Lung (tissue), 12 donors: ENCODE results near the gene OR5K3. TPM values are rescaled to one million over a fixed set of nuclear protein-coding genes. Genes with fewer than 3 reads are reported as not detected.

Experiments used
- ATAC-seq: fragments of 200-7000 bp; cut with Tn5 transposase; one replicate; pipeline ENCODE4 v1.9.1; 2020; ENCODE audit warnings: moderate number of reproducible peaks; ENCODE audit not compliant: insufficient read depth, low FRiP score
- DNase-seq, 3 donors: peaks; one replicate each; pipeline ENCODE4 v3.0.0-alpha.2; 2013 to 2017
- H3K27ac ChIP-seq, 2 donors: one replicate each; pipeline ENCODE4 v1.5.1; 2013; ENCODE audit warnings: mild to moderate bottlenecking in 2 of 2, moderate library complexity in 2 of 2, control low read depth in 1 of 2, inconsistent platforms in 1 of 2, low read depth in 1 of 2, low read length in 1 of 2
- H3K27me3 ChIP-seq, 3 donors: one replicate each; pipeline ENCODE4 v1.5.1; 2013; ENCODE audit warnings: low read length in 2 of 3; ENCODE audit not compliant: control insufficient read depth in 3 of 3, insufficient read depth in 3 of 3
- H3K36me3 ChIP-seq, 4 donors: one replicate each; pipeline ENCODE4 v1.5.1; 2013; ENCODE audit warnings: low read length in 4 of 4, mild to moderate bottlenecking in 1 of 4, moderate library complexity in 1 of 4; ENCODE audit not compliant: control insufficient read depth in 4 of 4, insufficient read depth in 4 of 4
- H3K4me1 ChIP-seq, 5 donors: one replicate each; pipeline ENCODE4 v1.5.1; 2013; ENCODE audit warnings: low read length in 5 of 5, mild to moderate bottlenecking in 2 of 5, moderate library complexity in 1 of 5; ENCODE audit not compliant: control insufficient read depth in 5 of 5, insufficient read depth in 5 of 5
- H3K4me3 ChIP-seq: one replicate; pipeline ENCODE4 v1.5.1; 2013; ENCODE audit warnings: mild to moderate bottlenecking, control low read depth, moderate library complexity
- H3K9ac ChIP-seq, 2 donors: one replicate each; pipeline ENCODE4 v1.5.1; 2013; ENCODE audit warnings: low read length in 2 of 2, control low read depth in 1 of 2; ENCODE audit not compliant: insufficient read depth in 1 of 2
- H3K9me3 ChIP-seq, 4 donors: one replicate each; pipeline ENCODE4 v1.5.1; 2013; ENCODE audit warnings: low read length in 3 of 4, mild to moderate bottlenecking in 1 of 4, moderate library complexity in 1 of 4; ENCODE audit not compliant: control insufficient read depth in 4 of 4, insufficient read depth in 3 of 4
- CTCF ChIP-seq: IDR thresholded peaks from 2 replicates; pipeline ENCODE4 v1.5.1; 2012; ENCODE audit warnings: mild to moderate bottlenecking; ENCODE audit errors: control extremely low read depth, extremely low read depth
- WGBS, 2 donors: extraction: QIAGEN DNeasy Blood & Tissue Kit; methylation state at CpG; one replicate each; pipeline ENCODE4 v1.1.7; 2013; 5-methylcytosine and 5-hydroxymethylcytosine counted together
- polyA plus RNA-seq, 2 donors: library from polyadenylated mRNA; stranded (reverse); fragments of 200-250 nt; gene quantifications; one replicate each; pipeline ENCODE4 v1.2.1, GENCODE V29; 2013
- total RNA-seq, 2 donors: library from RNA; depleted of rRNA in 1 of 2; stranded (reverse); fragments of >200 nt in 1 of 2; gene quantifications; one replicate each; pipeline ENCODE4 v1.2.1, GENCODE V29; 2014 to 2021
- donor health status: control.
- donor health status: control.
- donor health status: Bipolar disorder and iron deficiency.
- donor health status: healthy.
- donor health status: DM: yes; HTN: yes; CAD: no.

Gene OR5K3
- total and polyA plus RNA-seq, 4 donors = not detected

- DNase-seq (no peak), ATAC-seq (no peak)
- no peak for TF ChIP-seq CTCF
- Histone ChIP-seq H3K36me3 (no peaks in the 10 kb centered on the region), H3K9ac (no peak overlapping the region), H3K27ac (no peak overlapping the region), H3K27me3 (no peaks in the 10 kb centered on the region), H3K4me3 (no peak overlapping the region), H3K4me1 (no peaks in the 10 kb centered on the region), H3K9me3 (no peaks in the 10 kb centered on the region)
Measured at GRCh38 chr3:98371186-98371585, 19.3 kb upstream of the OR5K3 start.

GRCh38 chr3:98371853-98372252, 18.6 kb upstream of the OR5K3 start:
- ATAC-seq (no peak), DNase-seq (no peak)
- H3K36me3 ChIP-seq = no peaks in the 10 kb centered on the region
- H3K27me3 ChIP-seq = no peaks in the 10 kb centered on the region
- H3K9me3 ChIP-seq = no peaks in the 10 kb centered on the region
- H3K9ac ChIP-seq = no peak overlapping the region
- no peak overlapping the region for H3K27ac ChIP-seq
- no peak for TF ChIP-seq CTCF
- H3K4me3 ChIP-seq = no peak overlapping the region
- no peaks in the 10 kb centered on the region for H3K4me1 ChIP-seq

GRCh38 chr3:98372445-98372844, 18.0 kb upstream of the OR5K3 start:
- H3K27ac ChIP-seq = no peak overlapping the region
- WGBS, 2 donors = 80% methylated on average over 1 of the region's 1 CpG; no CpG with 5 or more reads in 1 of the 2 donors
- H3K9me3 ChIP-seq = no peaks in the 10 kb centered on the region
- no peak overlapping the region for H3K4me3 ChIP-seq
- no peaks in the 10 kb centered on the region for H3K27me3 ChIP-seq
- no peak overlapping the region for H3K9ac ChIP-seq
- ATAC-seq = no peak
- H3K4me1 ChIP-seq = no peaks in the 10 kb centered on the region
- no peak for DNase-seq
- H3K36me3 ChIP-seq = no peaks in the 10 kb centered on the region
- no peak for TF ChIP-seq CTCF

- TF ChIP-seq CTCF = no peak
- no peaks in the 10 kb centered on the region for H3K4me1 ChIP-seq
- H3K36me3 ChIP-seq = no peaks in the 10 kb centered on the region
- no peak overlapping the region for H3K4me3 ChIP-seq
- no peak overlapping the region for H3K27ac ChIP-seq
- H3K27me3 ChIP-seq = no peaks in the 10 kb centered on the region
- ATAC-seq (no peak), DNase-seq (no peak)
- H3K9ac ChIP-seq = no peak overlapping the region
- WGBS, 2 donors = 60 to 64% methylated on average over 2 of the region's 2 CpGs
- H3K9me3 ChIP-seq = no peaks in the 10 kb centered on the region
Measured at GRCh38 chr3:98376631-98377030, 13.8 kb upstream of the OR5K3 start.
